Astrocyte (in vitro differentiated cells and primary cell): ENCODE data around the gene UBL7.

Experiments used
- EZH2 ChIP-seq: IDR thresholded peaks from 2 replicates; pipeline ENCODE4 v1.6.1; 2012; ENCODE audit warnings: mild to moderate bottlenecking, low read length, inconsistent platforms; ENCODE audit not compliant: insufficient read depth
- TF ChIP-seq, protein P1 (sequence below): IDR thresholded peaks from 2 replicates; pipeline ENCODE4 v1.5.1; 2011; ENCODE audit warnings: low read depth, mild to moderate bottlenecking, inconsistent platforms, low read length, moderate library complexity; ENCODE audit not compliant: insufficient read depth

DNA sequence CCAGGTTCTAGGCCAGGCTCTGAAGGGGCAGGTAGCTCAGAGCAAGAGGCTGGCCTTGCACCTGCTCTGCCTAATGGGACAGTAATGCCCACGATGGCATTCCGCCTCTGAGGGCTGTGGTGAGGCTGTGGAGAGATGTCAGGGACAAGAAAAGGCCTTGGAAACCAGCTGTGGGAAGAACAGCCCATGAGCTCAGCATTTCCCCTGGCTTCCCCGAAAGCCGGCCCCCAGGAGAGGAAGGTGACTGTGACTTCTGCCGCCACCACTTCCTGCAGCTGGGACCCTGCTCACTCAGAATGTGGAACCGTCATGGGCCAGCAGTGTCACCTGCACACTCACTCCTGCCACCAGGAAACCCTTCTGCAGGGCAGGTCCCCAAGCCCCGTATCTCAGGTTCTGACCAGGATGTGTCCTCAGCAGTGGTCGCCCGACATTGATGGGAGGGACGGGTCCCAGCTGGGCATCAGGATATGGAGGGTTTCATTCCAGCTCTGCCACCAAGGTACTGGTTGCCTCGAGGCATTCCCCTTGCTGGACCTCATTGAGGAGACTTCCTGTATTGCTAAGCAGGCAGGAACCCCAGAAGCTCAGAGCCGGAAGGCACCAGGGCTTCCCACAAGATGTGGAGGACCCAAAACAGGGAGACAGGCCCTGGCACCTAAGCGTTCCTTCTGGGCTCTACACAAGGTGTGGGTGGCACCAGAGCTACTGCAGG lies 57.9 kb downstream of the UBL7 start:
- TF ChIP-seq, protein P1, sequence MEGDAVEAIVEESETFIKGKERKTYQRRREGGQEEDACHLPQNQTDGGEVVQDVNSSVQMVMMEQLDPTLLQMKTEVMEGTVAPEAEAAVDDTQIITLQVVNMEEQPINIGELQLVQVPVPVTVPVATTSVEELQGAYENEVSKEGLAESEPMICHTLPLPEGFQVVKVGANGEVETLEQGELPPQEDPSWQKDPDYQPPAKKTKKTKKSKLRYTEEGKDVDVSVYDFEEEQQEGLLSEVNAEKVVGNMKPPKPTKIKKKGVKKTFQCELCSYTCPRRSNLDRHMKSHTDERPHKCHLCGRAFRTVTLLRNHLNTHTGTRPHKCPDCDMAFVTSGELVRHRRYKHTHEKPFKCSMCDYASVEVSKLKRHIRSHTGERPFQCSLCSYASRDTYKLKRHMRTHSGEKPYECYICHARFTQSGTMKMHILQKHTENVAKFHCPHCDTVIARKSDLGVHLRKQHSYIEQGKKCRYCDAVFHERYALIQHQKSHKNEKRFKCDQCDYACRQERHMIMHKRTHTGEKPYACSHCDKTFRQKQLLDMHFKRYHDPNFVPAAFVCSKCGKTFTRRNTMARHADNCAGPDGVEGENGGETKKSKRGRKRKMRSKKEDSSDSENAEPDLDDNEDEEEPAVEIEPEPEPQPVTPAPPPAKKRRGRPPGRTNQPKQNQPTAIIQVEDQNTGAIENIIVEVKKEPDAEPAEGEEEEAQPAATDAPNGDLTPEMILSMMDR, result no peak
- no peak for TF ChIP-seq EZH2
